Lower lobe of right lung (tissue), 2 donors: ENCODE results near the gene SPHK1. TPM values are rescaled to one million over a fixed set of nuclear protein-coding genes. Genes with fewer than 3 reads are reported as not detected.

Experiments used
- ATAC-seq, 2 donors: fragments of 200-7000 bp; cut with Tn5 transposase; one replicate each; pipeline ENCODE4 v1.9.1; 2020 to 2022; ENCODE audit warnings: mild to moderate bottlenecking in 2 of 2, moderate library complexity in 2 of 2
- DNase-seq: peaks from one replicate; pipeline ENCODE4 v3.0.0-alpha.2; 2020
- H3K27ac ChIP-seq: fragments of 200-600 bp; one replicate; pipeline ENCODE4 v1.8.0; 2022
- H3K27me3 ChIP-seq: fragments of 200-600 bp; one replicate; pipeline ENCODE4 v1.8.0; 2022; ENCODE audit warnings: low read depth
- H3K36me3 ChIP-seq: fragments of 200-600 bp; one replicate; pipeline ENCODE4 v1.8.0; 2022; ENCODE audit warnings: mild to moderate bottlenecking
- H3K4me1 ChIP-seq: fragments of 200-600 bp; one replicate; pipeline ENCODE4 v1.8.0; 2022
- H3K4me3 ChIP-seq: fragments of 200-600 bp; one replicate; pipeline ENCODE4 v1.8.0; 2022; ENCODE audit warnings: mild to moderate bottlenecking
- H3K9me3 ChIP-seq: fragments of 200-600 bp; one replicate; pipeline ENCODE4 v1.8.0; 2022
- intact Hi-C: fragments of 100-400 bp; cut with DNase I; formaldehyde crosslinking; loops from one replicate; pipeline ENCODE4 v1.11.0; 2022
- total RNA-seq: library from RNA; stranded (reverse); fragmentation: NEBNext Ultra II Directional; extraction: Animal tissue kit (Norgen Biotek cat#: 25700); gene quantifications from one replicate; pipeline ENCODE4 v1.2.1, GENCODE V29; 2021
- TF ChIP-seq, protein P1 (sequence below): fragments of 200-600 bp; IDR thresholded peaks from one replicate; pipeline ENCODE4 v1.8.0; 2022; ENCODE audit warnings: antibody characterized with exemption, mild to moderate bottlenecking
- donor health status: DM: no; HTN: yes; CAD: no; lungs with severe emphysema.

The SPHK1 gene
- total RNA-seq, 1 donor from 2014 or later, result 8.2 TPM

DNA sequence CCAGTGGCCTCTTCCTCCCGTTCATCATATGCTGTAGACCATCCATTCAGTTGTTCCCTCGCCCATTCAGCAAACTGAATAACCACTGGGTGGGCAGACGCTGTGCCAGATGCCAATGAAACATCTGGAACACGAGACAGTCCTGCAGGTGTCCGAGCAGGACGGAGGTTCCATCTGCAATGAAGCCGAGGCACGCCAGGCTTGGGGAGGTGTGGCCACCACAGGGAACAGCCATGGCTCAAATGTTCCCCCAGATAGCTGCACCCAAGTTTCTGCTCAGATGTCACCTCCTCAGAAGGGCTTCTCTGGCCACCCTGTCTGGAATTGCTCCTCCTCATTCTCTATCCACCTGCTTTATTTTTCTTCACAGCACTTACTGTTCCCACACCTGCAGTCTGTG lies 38.0 kb downstream of the SPHK1 start:
- intact Hi-C loops, result no loop called here

DNA sequence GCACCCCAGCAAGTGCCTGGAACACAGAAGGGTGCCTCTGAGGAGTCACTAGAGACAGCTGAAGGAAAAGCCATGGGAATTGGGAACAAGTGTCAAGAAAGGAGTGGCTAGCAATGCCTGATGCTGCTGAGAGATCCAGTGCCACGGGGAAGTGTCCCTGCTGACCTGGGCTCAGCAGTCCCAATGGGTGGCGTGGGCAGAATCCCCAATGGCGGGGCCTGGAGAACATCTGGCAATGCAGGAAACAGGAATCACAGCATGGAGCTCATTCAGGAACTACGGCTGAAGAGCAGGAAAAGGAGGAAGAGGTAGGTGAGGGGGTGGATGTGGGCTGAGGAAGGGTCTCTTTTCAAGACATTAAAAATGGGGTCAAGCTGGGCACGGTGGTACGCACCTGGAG lies 38.5 kb downstream of the SPHK1 start:
- DNase-seq (no peak), ATAC-seq (no peak)
- no peaks in the 10 kb centered on the region for H3K36me3 ChIP-seq
- intact Hi-C loops, result no loop called here
- no peak overlapping the region for H3K27ac ChIP-seq
- H3K9me3 ChIP-seq, result no peaks in the 10 kb centered on the region
- no peak overlapping the region for H3K4me3 ChIP-seq
- H3K27me3 ChIP-seq, result no peaks in the 10 kb centered on the region
- peaks cover 21% of the 10 kb centered on the region for H3K4me1 ChIP-seq
- TF ChIP-seq, protein P1, sequence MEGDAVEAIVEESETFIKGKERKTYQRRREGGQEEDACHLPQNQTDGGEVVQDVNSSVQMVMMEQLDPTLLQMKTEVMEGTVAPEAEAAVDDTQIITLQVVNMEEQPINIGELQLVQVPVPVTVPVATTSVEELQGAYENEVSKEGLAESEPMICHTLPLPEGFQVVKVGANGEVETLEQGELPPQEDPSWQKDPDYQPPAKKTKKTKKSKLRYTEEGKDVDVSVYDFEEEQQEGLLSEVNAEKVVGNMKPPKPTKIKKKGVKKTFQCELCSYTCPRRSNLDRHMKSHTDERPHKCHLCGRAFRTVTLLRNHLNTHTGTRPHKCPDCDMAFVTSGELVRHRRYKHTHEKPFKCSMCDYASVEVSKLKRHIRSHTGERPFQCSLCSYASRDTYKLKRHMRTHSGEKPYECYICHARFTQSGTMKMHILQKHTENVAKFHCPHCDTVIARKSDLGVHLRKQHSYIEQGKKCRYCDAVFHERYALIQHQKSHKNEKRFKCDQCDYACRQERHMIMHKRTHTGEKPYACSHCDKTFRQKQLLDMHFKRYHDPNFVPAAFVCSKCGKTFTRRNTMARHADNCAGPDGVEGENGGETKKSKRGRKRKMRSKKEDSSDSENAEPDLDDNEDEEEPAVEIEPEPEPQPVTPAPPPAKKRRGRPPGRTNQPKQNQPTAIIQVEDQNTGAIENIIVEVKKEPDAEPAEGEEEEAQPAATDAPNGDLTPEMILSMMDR, result no peak

More for the DNA sequence above, 38.0 kb downstream of the SPHK1 start:
- H3K4me3 ChIP-seq, result no peak overlapping the region
- TF ChIP-seq, protein P1, result no peak
- H3K27ac ChIP-seq, result no peak overlapping the region
- no peaks in the 10 kb centered on the region for H3K36me3 ChIP-seq
- no peaks in the 10 kb centered on the region for H3K9me3 ChIP-seq
- no peak for ATAC-seq
- H3K4me1 ChIP-seq, result peaks cover 17% of the 10 kb centered on the region
- no peaks in the 10 kb centered on the region for H3K27me3 ChIP-seq
- DNase-seq, result no peak

DNA sequence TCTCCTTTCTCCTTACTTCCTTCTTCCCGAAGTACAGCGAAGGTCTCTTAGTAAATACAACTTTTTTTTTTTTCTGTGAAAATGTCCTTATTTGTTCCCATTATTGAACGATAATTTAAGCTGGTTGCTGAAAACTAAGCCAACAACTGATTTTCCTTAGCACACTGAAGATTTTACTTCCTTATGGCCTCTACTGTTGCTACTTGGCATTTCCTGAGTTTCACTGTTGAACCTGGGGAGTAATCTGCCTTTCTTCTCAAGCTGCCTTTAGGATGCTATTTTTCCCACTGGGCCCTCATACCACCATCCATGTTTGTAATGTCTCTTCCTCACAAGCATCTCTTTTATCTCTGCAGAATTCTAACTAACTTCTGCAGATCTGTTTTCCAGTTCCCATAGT lies 42.4 kb downstream of the SPHK1 start:
- TF ChIP-seq, protein P1, result no peak
- Histone ChIP-seq H3K9me3 (no peaks in the 10 kb centered on the region), H3K27ac (no peak overlapping the region), H3K4me1 (peaks cover 26% of the 10 kb centered on the region), H3K4me3 (no peak overlapping the region), H3K27me3 (no peaks in the 10 kb centered on the region), H3K36me3 (no peaks in the 10 kb centered on the region)
- intact Hi-C loops, result no loop called here
- ATAC-seq, result no peak
- no peak for DNase-seq

DNA sequence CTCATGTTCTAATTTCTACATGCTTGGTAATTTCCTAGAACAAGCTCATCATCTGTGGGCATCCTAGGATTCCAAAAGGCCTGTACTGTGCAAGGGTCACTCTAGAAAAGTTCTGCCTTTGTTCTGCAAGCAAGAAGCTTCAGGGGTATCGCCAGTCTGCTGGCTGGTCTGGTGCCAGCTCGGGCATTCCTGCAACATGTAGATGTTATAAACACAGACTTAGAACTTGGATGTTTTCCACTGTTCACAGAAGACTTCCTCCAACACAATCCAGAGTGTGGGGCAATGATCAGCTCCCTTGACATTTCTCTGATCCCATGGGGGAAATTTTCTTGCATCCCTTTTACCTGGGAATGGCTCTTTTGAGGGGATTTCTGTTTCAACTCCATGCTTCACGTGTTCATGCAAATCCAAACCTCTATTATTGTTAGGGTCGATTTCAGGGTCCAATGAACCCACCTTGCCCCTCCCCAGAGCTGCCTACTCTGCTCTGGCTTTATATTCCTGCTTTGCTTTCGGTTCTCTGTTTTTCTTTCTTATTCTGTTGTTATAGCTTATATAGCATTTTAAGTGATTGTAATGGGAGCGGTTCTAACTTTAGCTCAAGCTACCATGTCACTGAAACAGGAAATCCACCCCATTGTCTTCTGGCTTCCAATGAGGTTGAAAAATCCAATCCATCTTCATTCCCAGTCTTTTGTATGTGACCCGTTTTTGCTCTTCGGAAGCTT lies 43.3 kb downstream of the SPHK1 start:
- ATAC-seq, result no peak
- H3K4me1 ChIP-seq, result peaks cover 26% of the 10 kb centered on the region
- no peaks in the 10 kb centered on the region for H3K27me3 ChIP-seq
- TF ChIP-seq, protein P1, result no peak
- no peaks in the 10 kb centered on the region for H3K9me3 ChIP-seq
- H3K36me3 ChIP-seq, result no peaks in the 10 kb centered on the region
- no peak overlapping the region for H3K4me3 ChIP-seq
- intact Hi-C loops, result no loop called here
- peak overlapping the region; percentile 44 for H3K27ac ChIP-seq
- no peak for DNase-seq

DNA sequence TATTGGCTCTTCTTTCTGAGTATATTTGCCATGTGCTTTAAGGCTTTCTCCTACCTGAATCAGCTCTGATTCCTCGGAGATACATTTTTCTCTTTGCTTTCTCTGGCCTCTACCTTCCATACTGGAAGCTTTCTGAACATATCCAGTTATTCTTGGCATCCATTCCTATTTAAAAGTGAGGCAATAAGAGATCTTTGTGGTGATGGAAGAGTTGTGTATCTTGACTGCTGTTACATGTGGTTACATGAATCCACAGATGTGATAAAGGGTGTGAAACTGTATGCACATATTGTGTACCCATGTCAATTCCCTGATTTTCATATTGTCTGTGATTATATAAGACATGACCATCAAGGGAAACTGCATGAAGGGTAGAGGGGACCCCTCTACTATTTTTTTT lies 44.1 kb downstream of the SPHK1 start:
- H3K27ac ChIP-seq, result peak overlapping the region; percentile 44
- no peaks in the 10 kb centered on the region for H3K9me3 ChIP-seq
- intact Hi-C loops, result no loop called here
- DNase-seq (no peak), ATAC-seq (no peak)
- H3K36me3 ChIP-seq, result no peaks in the 10 kb centered on the region
- H3K4me3 ChIP-seq, result no peak overlapping the region
- H3K4me1 ChIP-seq, result peaks cover 26% of the 10 kb centered on the region
- TF ChIP-seq, protein P1, result no peak
- H3K27me3 ChIP-seq, result no peaks in the 10 kb centered on the region
